K562 (cell line): Measurements from ENCODE around the gene MYO3B. TPM values are rescaled to one million over a fixed set of nuclear protein-coding genes. Genes with fewer than 3 reads are reported as not detected.

Experiments used
- ATF2 ChIP-seq: sonication (generic); formaldehyde crosslinking; IDR thresholded peaks from 2 replicates; pipeline ENCODE4 v1.8.1; 2022; ENCODE audit warnings: missing genetic modification reagents
- CEBPZ ChIP-seq: fragments of 150-350 bp; IDR thresholded peaks from 2 replicates; pipeline ENCODE4 v1.6.1; 2014; ENCODE audit warnings: low read depth, mild to moderate bottlenecking, low read length, borderline replicate concordance
- CHAMP1 ChIP-seq: fragments of 450-650 bp; IDR thresholded peaks from 2 replicates; pipeline ENCODE4 v1.6.1; 2016; ENCODE audit warnings: mild to moderate bottlenecking
- CXXC5 ChIP-seq: fragments of 250-450 bp; sonication (Bioruptor Pico); IDR thresholded peaks from 2 replicates; pipeline ENCODE4 v1.8.0; 2022; ENCODE audit warnings: inconsistent platforms, mild to moderate bottlenecking, moderate library complexity
- DDX20 ChIP-seq: fragments of 450-650 bp; IDR thresholded peaks from 2 replicates; pipeline ENCODE4 v1.6.1; 2016; ENCODE audit warnings: missing genetic modification characterization, low read depth, mild to moderate bottlenecking, missing compliant biosample characterization, moderate library complexity
- FUS ChIP-seq: fragments of 200-400 bp; formaldehyde crosslinking; optimal IDR thresholded peaks from 2 replicates; pipeline ENCODE3; 2017; ENCODE audit warnings: low read depth, low read length
- GATAD2A ChIP-seq: fragments of 450-650 bp; IDR thresholded peaks from 2 replicates; pipeline ENCODE4 v1.6.1; 2017
- NBN ChIP-seq: fragments of 450-650 bp; IDR thresholded peaks from 2 replicates; pipeline ENCODE4 v1.6.1; 2016; ENCODE audit warnings: low read depth, mild to moderate bottlenecking
- TEAD2 ChIP-seq: fragments of 450-650 bp; IDR thresholded peaks from 2 replicates; pipeline ENCODE4 v1.6.1; 2016; ENCODE audit warnings: missing genetic modification characterization, control low read depth, missing compliant biosample characterization
- XRCC4 ChIP-seq: IDR thresholded peaks from one replicate; pipeline ENCODE4 v1.6.1; 2011; ENCODE audit not compliant: insufficient read depth, insufficient read length; ENCODE audit errors: extremely low read depth
- ZNF212 ChIP-seq: fragments of 450-650 bp; formaldehyde crosslinking; IDR thresholded peaks from 2 replicates; pipeline ENCODE4 v1.4.0; 2020; ENCODE audit warnings: mild to moderate bottlenecking
- ZNF280B ChIP-seq: fragments of 250-450 bp; sonication (Bioruptor Pico); IDR thresholded peaks from 2 replicates; pipeline ENCODE4 v1.5.1; 2021; ENCODE audit warnings: mild to moderate bottlenecking
- polyA plus RNA-seq, 8 experiments: library from polyadenylated mRNA; depleted of rRNA in 4 of 8; stranded (reverse) in 5 of 8; unstranded in 3 of 8; fragments of >200 nt; fragmentation: Nextera tagmentation in 2 of 8; fragmentation: Illumina TruSeq in 1 of 8; extraction: Ambion mirVana in 2 of 8; extraction: Trizol in 1 of 8; gene quantifications; 2 replicates each; pipeline versions ENCODE4 v1.2.1 to v1.2.3, GENCODE V29; 2011 to 2014; ENCODE audit warnings: inconsistent platforms in 1 of 8, missing spikeins in 1 of 8
- total RNA-seq, 7 experiments: library from RNA; depleted of rRNA in 6 of 7; stranded (reverse); fragments of >200 nt in 6 of 7; fragmentation: Illumina TruSeq in 2 of 7; extraction: Trizol in 2 of 7; gene quantifications; 2 replicates each; pipeline versions ENCODE4 v1.2.1 to v1.2.3, GENCODE V29; 2011 to 2021; ENCODE audit warnings: low replicate concordance in 1 of 7
- TF ChIP-seq, protein P1 (sequence below): sonication (generic); formaldehyde crosslinking; IDR thresholded peaks from 2 replicates; pipeline ENCODE4 v1.8.1; 2023; ENCODE audit warnings: missing genetic modification reagents, mild to moderate bottlenecking, borderline replicate concordance

MYO3B gene
- total and polyA plus RNA-seq, 9 of the 15 experiments (the other 6 are each of a cell fraction or from before 2014, with no cell fraction given) = 2.7 to 6.5 (median 3.6) TPM

DNA sequence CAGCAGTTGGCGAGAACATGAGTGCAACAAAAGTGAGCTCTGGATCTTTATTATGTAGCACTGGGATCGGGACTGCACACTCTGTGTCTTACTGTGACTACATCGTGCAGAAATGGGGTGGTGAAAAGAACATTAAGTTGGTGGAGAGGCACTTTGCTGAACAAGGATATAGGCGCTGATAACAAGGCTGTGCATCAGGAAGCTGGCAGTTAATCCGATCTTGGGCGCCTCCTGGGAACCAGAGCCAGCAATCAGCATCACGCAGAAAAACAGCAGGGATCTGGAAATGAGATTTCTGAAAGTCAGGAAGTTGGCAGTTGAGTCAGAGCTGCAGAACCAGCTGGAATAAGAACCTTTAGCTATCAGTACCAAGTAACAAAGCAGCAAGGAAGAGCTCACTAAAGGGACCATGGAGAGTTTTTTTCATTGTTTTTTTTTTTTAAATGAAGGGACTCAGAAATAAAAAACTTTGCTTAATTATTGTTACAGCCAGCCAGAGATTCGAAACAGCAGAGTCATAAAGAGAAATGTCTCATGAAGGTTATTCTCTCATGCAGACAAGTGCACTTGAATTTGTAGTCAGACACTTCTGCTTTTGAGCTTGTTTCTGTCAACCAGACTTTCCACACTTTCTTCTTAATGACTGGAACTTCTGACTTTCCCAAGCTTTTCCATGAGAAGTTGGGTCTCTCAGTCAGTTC, 22.8 kb upstream of the MYO3B start (continued):
- TF ChIP-seq CHAMP1 = no peak
- TF ChIP-seq, protein P1, sequence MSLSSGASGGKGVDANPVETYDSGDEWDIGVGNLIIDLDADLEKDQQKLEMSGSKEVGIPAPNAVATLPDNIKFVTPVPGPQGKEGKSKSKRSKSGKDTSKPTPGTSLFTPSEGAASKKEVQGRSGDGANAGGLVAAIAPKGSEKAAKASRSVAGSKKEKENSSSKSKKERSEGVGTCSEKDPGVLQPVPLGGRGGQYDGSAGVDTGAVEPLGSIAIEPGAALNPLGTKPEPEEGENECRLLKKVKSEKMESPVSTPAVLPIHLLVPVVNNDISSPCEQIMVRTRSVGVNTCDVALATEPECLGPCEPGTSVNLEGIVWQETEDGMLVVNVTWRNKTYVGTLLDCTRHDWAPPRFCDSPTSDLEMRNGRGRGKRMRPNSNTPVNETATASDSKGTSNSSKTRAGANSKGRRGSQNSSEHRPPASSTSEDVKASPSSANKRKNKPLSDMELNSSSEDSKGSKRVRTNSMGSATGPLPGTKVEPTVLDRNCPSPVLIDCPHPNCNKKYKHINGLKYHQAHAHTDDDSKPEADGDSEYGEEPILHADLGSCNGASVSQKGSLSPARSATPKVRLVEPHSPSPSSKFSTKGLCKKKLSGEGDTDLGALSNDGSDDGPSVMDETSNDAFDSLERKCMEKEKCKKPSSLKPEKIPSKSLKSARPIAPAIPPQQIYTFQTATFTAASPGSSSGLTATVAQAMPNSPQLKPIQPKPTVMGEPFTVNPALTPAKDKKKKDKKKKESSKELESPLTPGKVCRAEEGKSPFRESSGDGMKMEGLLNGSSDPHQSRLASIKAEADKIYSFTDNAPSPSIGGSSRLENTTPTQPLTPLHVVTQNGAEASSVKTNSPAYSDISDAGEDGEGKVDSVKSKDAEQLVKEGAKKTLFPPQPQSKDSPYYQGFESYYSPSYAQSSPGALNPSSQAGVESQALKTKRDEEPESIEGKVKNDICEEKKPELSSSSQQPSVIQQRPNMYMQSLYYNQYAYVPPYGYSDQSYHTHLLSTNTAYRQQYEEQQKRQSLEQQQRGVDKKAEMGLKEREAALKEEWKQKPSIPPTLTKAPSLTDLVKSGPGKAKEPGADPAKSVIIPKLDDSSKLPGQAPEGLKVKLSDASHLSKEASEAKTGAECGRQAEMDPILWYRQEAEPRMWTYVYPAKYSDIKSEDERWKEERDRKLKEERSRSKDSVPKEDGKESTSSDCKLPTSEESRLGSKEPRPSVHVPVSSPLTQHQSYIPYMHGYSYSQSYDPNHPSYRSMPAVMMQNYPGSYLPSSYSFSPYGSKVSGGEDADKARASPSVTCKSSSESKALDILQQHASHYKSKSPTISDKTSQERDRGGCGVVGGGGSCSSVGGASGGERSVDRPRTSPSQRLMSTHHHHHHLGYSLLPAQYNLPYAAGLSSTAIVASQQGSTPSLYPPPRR = no peak
- TF ChIP-seq GATAD2A = 0 out of 2 replicates have a peak, but pooled peaks have one; percentile 67
- no peak for TF ChIP-seq ZNF280B
- no peak for TF ChIP-seq XRCC4
- TF ChIP-seq CEBPZ = no peak
- TF ChIP-seq DDX20 (tag) = no peak
- TF ChIP-seq ATF2 (CRISPR knock-in tag) = no peak
- no peak for TF ChIP-seq ZNF212 (CRISPR knock-in tag)
- TF ChIP-seq FUS = no peak
- TF ChIP-seq NBN = peak; percentile 59; the same call in 1 of the 2 replicates
- peak; percentile 65 for TF ChIP-seq CXXC5
- TF ChIP-seq TEAD2 = no peak
